MM.1S (cell line): ENCODE measurements around the gene SMIM22.

Experiments
- DNase-seq: peaks from one replicate; pipeline ENCODE4 v3.0.0-alpha.2; 2015
- H2AFZ ChIP-seq: fragments of 300-600 bp; sonication (generic); 2 replicates; pipeline ENCODE4 v1.6.0; 2016; ENCODE audit warnings: antibody characterized with exemption, low read length
- H3F3A ChIP-seq: fragments of 300-600 bp; sonication (generic); 2 replicates; pipeline ENCODE4 v1.6.1; 2016; ENCODE audit warnings: mild to moderate bottlenecking, antibody characterized with exemption, low read length, moderate library complexity, mixed read lengths; ENCODE audit not compliant: insufficient read depth
- H3K27ac ChIP-seq: fragments of 300-600 bp; sonication (generic); 2 replicates; pipeline ENCODE4 v1.5.1; 2016; ENCODE audit warnings: mild to moderate bottlenecking, low read length
- H3K27me3 ChIP-seq: fragments of 300-600 bp; sonication (generic); replicated peaks from 2 replicates; pipeline ENCODE4 v1.6.0; 2016; ENCODE audit warnings: low read length; ENCODE audit not compliant: insufficient read depth
- H3K36me3 ChIP-seq: fragments of 300-600 bp; sonication (generic); replicated peaks from 2 replicates; pipeline ENCODE4 v1.6.1; 2016; ENCODE audit warnings: mild to moderate bottlenecking, low read length, mixed read lengths; ENCODE audit not compliant: insufficient read depth
- H3K4me1 ChIP-seq: fragments of 300-600 bp; sonication (generic); 2 replicates; pipeline ENCODE4 v1.6.1; 2016; ENCODE audit warnings: low read length, mixed read lengths
- H3K4me2 ChIP-seq: fragments of 300-600 bp; sonication (generic); 2 replicates; pipeline ENCODE4 v1.6.0; 2016; ENCODE audit warnings: low read depth, low read length
- H3K4me3 ChIP-seq: fragments of 300-600 bp; sonication (generic); 2 replicates; pipeline ENCODE4 v1.5.1; 2016; ENCODE audit warnings: low read length, mixed read lengths
- H3K79me2 ChIP-seq: fragments of 300-600 bp; sonication (generic); 2 replicates; pipeline ENCODE4 v1.6.1; 2016; ENCODE audit warnings: mixed run types, low read length, mixed read lengths
- H3K9ac ChIP-seq: fragments of 300-600 bp; sonication (generic); 2 replicates; pipeline ENCODE4 v1.6.1; 2016; ENCODE audit warnings: low read length, mixed read lengths
- H3K9me2 ChIP-seq: fragments of 300-600 bp; sonication (generic); replicated peaks from 2 replicates; pipeline ENCODE4 v1.6.1; 2016; ENCODE audit warnings: mild to moderate bottlenecking, low read length, mixed read lengths; ENCODE audit not compliant: insufficient read depth
- H3K9me3 ChIP-seq: fragments of 300-600 bp; sonication (generic); replicated peaks from 2 replicates; pipeline ENCODE4 v1.6.1; 2016; ENCODE audit warnings: mild to moderate bottlenecking, low read length, mixed read lengths; ENCODE audit not compliant: insufficient read depth
- H4K20me1 ChIP-seq: fragments of 300-600 bp; sonication (generic); 2 replicates; pipeline ENCODE4 v1.6.1; 2016; ENCODE audit warnings: mild to moderate bottlenecking, low read length, moderate library complexity, mixed read lengths; ENCODE audit not compliant: insufficient read depth
- CTCF ChIP-seq: fragments of 300-600 bp; sonication (generic); IDR thresholded peaks from 2 replicates; pipeline ENCODE4 v1.5.1; 2016; ENCODE audit warnings: antibody characterized with exemption, low read length, mixed read lengths
- EZH2 ChIP-seq: fragments of 300-600 bp; sonication (generic); optimal IDR thresholded peaks from 2 replicates; pipeline ENCODE3; 2017; ENCODE audit warnings: low read depth, mild to moderate bottlenecking, antibody characterized with exemption, low read length, mixed read lengths
- EZH2phosphoT487 ChIP-seq: fragments of 300-600 bp; sonication (generic); IDR thresholded peaks from 2 replicates; pipeline ENCODE4 v1.6.1; 2018; ENCODE audit warnings: antibody characterized with exemption, low read length

Gene SMIM22

GRCh38 chr16:4785758-4786433 lies 9.3 kb upstream of the SMIM22 start:
- Histone ChIP-seq H3K4me1 (no peaks in the 10 kb centered on the region), H3F3A (no peaks in the 10 kb centered on the region), H2AFZ (no peak overlapping the region), H3K27me3 (no peaks in the 10 kb centered on the region), H3K9me2 (no peaks in the 10 kb centered on the region), H3K9me3 (no peaks in the 10 kb centered on the region), H3K4me3 (no peak overlapping the region), H3K27ac (no peak overlapping the region), H3K9ac (no peak overlapping the region), H3K36me3 (no peaks in the 10 kb centered on the region), H3K79me2 (no peaks in the 10 kb centered on the region), H3K4me2 (no peak overlapping the region), H4K20me1 (no peaks in the 10 kb centered on the region)
- no peak for DNase-seq
- no peak for TF ChIP-seq EZH2
- no peak for TF ChIP-seq CTCF
- no peak for TF ChIP-seq EZH2phosphoT487

- H3K4me2 ChIP-seq = no peak overlapping the region
Observed at GRCh38 chr16:4787068-4787467, 8.1 kb upstream of the SMIM22 start.

GRCh38 chr16:4787627-4788482 lies 7.3 kb upstream of the SMIM22 start, which contains the start of gene SEPTIN12:
Gene SEPTIN12, minus strand, starts transcription at chr16:4788345. Its CDS starts 700 bp downstream, at chr16:4787645.
- Histone ChIP-seq H3K9ac (no peak within 1 kb of the TSS), H3K79me2 (no peaks in the 10 kb centered on the region), H2AFZ (no peak within 1 kb of the TSS), H3K4me3 (no peak within 1 kb of the TSS), H3K9me3 (no peaks in the 10 kb centered on the region), H3K27me3 (no peaks in the 10 kb centered on the region), H3K4me2 (no peak within 1 kb of the TSS), H3K9me2 (no peaks in the 10 kb centered on the region), H4K20me1 (no peaks in the 10 kb centered on the region), H3K4me1 (no peaks in the 10 kb centered on the region), H3K36me3 (no peaks in the 10 kb centered on the region), H3F3A (no peaks in the 10 kb centered on the region), H3K27ac (no peak within 1 kb of the TSS)
- TF ChIP-seq EZH2phosphoT487 (no peak), EZH2 (no peak), CTCF (no peak)
- DNase-seq = no peak

More at GRCh38 chr16:4787068-4787467, 8.1 kb upstream of the SMIM22 start:
- H3K27ac ChIP-seq = no peak overlapping the region
- H3K36me3 ChIP-seq = no peaks in the 10 kb centered on the region
- no peak for DNase-seq
- H3K79me2 ChIP-seq = no peaks in the 10 kb centered on the region
- no peak overlapping the region for H3K4me3 ChIP-seq
- no peak overlapping the region for H2AFZ ChIP-seq
- H4K20me1 ChIP-seq = no peaks in the 10 kb centered on the region
- H3K4me1 ChIP-seq = no peaks in the 10 kb centered on the region
- TF ChIP-seq EZH2 (no peak), EZH2phosphoT487 (no peak), CTCF (no peak)
- H3F3A ChIP-seq = no peaks in the 10 kb centered on the region
- H3K9me3 ChIP-seq = no peaks in the 10 kb centered on the region
- H3K9ac ChIP-seq = no peak overlapping the region
- H3K9me2 ChIP-seq = no peaks in the 10 kb centered on the region
- no peaks in the 10 kb centered on the region for H3K27me3 ChIP-seq
